CD4-positive, alpha-beta T cell treated with Interleukin-17A for 4 hours (primary cell): Measurements from ENCODE around the gene SIK1.
"Not testable (repeated sequence)": the region's sequence is repeated elsewhere in the genome, so short reads cannot be mapped to it uniquely, and the experiment has no call there.

Source experiments
- DNase-seq: peaks from one replicate; pipeline ENCODE4 v3.0.0-alpha.2; 2020; ENCODE audit warnings: mixed read lengths

SIK1 gene

DNA sequence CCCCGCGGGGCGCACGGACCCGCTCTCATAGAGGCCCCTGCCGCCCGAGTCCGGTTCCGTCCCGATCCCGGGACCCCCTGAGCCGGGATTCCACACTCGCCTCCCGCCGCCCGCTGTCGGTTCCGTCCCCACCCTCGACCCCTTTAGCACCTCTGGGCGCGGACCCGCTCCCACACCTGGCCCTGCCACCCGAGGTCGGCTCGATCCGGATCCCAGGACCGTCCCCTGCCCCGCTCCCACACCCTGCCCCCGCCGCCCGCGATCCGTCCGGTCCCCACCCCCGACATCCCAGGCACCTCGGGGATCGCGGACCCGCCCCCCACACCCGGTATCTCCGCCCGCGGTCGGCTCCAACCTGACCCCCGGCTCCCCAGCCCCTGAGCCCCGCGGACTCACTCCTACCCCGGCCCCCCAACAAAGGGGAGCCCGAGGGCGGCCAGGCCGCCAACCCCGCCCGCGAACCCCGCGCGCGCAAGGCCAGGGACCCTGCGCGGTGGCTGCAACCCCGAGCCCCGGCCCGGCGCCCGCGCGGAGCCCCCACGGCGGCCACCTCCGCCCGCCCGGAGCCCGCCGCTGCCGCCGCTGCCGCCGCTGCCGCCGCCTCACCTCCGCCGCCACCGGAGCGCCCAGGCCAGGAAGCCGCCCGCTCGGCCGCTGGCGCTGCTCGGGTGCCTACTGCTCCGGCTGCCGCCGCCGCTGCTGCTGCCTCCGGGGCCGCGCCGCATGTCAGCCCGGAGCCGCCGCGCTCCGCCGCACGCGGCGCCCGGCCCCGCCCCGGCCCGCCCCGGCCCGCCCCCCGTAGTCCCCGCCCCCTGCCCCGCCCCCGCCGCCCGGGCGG, at the start of gene SIK1:
Gene SIK1, minus strand, starts transcription at position 728 of the 838 bp plus-strand sequence. CDS start 953 bp downstream, outside the sequence.
- not testable (repeated sequence) for DNase-seq

DNA sequence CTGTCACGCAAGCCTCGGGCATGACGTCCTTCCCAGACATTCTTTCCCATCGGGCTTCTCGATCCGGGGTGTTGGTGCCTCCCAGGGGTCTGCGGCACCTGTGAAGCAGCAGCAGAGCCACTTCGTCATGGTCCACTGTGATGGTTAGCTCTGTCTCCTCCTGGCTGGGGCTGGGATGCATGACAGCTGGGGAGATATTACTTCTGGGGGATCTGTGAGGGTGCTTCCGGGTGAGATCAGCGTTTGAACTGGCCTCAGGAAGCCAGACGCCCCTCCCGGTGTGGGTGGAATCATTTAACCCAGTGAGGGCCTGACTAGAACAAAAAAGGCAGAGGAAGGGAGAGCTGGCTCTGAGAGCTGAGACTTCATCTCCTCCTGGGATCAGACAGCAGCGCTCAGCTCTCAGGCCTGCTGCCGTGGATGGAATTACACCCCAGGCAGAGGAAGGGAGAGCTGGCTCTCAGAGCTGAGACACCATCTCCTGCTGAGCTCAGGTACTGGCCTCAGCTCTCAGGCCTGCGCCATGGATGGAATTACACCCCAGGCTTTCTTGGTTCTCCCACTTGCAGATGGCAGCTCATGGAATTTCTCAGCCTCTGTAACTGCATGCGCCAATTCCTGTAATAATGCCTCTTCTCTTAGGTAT, 44.8 kb upstream of the SIK1 start:
- not testable (repeated sequence) for DNase-seq

DNA sequence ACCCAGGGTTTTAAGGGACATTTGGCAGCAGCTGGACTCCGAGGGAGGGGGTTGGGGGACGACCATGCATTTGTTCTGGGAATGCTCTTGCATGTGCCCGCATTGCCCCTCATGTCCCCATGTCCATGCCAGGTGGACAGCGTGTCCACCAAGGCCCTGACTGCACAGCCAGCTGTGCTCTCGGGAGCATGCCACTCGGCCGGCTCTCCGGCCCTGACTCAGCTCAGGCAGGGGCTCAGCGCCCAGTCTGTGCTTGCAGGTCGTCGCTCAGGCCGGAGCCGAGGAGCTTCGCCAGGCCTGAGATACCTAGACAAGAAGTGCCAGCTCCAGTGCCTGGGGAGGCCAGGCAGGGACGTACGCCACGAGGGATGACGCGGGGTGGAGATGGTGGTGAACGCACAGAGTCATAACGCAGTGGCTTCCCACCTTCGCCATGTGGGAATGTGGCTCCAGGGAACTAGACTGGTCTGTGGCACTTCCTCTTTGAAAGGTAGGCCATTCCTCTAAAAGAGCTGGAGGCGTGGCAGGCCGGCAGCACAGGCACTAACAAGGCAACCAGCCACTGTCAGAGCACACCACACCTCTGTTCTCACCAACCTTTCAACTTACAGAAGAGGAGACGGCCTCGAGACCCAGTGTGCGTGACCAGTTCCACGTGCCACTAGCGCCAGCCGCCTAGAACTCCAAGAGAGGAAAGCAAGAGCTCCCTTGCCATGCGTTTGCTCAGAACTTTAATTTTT, 43.0 kb upstream of the SIK1 start:
- not testable (repeated sequence) for DNase-seq

DNA sequence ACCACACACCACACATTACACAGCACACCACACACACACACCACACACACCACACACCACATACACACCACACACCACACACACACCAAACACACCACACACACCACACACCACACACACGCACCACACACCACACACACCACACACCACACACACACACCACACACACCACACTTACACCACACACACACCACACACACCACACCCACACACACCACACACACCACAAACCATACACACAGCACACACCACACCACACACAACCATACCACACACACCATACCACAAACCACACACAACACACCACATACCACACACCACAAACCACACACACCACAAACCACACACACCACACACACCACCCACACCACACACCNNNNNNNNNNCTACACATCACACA, 40.9 kb upstream of the SIK1 start:
- DNase-seq: no peak

DNA sequence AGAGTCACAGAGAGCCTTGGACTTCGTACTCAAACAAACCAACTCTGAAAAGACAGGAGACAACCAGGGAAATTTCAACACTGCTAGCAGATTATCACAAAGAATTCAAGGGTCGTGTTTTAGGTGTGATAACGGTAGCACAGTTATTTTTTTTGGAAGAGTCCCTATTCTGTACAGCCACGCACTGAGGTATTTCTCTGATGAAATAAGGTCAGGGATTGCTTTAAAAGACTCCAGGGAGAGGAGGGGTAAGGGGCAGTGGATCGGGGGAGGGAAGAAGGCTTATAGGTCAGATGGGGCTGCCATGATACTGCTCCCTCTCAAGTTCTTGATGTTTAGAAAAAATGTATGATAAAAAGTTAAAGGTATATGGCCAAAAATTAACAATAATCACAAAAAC, 38.2 kb upstream of the SIK1 start:
- DNase-seq: not testable (repeated sequence)

DNA sequence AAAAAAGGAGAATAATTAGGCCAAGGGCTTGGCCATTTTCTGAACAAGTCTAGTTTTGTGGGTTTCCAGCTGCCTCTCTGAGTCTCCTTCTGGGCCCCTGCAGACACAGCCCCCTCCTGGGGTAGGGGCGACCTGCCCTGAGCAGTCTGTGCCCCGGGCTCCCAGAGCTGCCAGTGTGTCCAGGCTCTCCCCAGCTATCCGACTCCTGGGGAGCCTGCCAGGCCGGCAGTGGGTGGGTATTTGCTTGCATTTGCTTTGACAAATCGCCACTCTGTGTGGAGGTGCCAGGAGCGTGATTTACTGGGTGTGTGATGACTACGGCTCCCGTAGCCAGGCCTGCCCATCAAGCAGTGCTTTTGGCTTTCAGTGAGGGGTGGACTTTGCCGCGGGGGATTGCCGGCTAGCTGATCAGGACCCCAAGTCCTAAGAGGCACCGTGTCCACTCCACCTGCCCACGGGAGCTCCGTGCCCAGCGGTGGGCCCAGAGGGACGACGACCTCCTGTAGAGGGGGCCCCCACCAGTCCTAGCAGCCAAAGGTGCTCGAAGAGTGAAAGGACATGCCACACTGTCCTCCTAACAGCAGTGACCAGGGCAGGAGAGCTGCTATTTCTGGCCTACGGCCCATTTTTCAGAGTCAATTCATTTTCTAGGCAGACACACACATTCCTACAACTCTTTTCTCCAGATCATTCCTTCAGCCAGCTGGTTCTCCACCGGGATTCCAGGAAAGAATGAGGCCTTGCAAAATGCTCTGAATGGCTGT, 36.7 kb upstream of the SIK1 start:
- not testable (repeated sequence) for DNase-seq

DNA sequence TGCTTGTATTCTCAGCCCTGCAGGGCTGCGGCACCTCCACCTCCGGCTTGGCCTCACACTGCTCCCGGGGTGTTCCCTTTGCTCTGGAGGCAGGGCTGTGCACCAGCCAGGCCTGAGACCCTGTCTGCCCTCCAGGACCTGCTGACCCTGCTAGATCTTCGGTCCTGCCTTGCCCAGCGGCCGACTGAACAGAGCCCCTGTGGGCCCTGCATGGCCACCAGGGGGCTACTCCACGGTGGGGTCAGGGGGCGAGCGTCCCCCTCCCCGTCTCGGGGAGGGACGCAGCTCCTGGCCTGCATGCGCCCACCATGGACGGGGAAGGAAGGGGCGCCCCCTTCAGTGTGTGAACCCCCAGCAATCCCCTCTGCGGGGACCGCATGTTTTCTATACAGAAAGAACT, 36.0 kb upstream of the SIK1 start:
- not testable (repeated sequence) for DNase-seq

DNA sequence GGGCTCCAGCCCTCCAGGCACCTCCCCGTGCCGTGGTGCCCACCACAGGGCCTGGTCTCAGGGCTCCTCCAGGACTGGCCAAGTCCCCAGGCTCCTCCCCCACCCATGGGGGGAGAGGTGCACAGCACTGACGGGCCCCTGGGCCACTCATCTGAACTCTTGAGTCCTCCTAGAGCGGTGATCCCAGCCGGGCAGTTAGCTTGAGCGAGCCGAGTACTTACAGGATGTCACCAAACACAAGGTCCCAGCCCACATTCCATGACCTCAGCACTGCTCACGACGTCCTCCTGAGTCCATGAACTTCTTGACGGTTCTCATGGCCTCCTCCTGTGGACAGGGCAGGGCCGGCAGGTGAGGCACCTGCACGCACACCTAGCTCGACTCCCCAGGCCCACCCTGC, 33.5 kb upstream of the SIK1 start:
- not testable (repeated sequence) for DNase-seq

GRCh38 chr21:43458995-43459394, 32.1 kb upstream of the SIK1 start:
- DNase-seq: not testable (repeated sequence)

DNA sequence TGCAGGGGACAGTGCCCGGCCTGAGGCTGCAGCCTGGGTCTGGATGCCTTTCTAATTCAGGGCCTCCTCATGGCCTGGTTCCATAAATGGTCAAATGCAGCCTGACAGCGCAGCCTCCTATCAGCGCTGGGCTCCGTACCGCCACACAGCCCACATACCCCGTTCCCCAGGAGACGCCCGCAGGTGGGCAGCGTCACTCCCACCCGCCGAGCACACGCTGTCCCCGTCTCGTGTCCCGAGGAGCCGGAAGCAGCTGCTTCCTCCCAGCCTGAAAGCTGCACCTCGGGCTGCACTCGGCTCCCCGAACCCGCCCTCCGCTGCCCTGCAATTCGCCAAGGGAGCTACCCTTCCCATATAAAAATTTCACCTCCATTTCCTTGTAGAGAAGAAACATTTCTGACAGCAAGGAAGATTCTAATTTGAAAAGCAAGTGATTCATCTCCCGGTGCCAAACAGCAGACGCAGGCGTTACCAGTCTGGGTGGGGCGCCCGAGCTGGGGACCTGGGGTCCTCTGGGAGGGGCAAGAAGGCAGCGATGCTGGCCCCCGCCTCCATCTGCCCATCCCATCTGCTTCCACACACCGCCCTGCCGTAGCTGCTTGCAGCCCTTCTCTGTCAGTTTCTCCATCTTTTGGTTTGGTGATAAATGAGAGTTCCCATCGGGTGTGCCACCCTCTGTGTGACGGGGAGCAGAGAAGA, 29.8 kb upstream of the SIK1 start:
- DNase-seq: not testable (repeated sequence)

DNA sequence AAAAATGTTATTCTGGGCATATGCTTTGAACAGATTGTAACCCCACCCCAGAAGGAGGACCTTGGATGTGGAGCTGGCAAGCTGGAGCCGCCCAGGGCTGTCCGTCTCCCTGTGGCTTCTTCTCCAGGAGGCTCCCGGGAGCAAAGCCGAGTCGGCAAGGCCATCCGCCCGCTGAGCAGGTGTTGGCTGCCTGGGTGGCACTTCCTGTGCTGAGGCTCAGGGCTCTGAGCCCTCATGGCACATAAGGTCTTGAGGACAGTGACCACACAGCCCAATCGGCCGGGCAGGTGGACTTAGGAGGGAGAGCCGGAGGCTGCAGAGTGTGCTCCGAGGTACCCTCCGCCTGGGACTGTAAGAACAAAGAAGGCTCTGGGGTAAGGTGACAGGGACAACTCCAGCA, 28.8 kb upstream of the SIK1 start:
- not testable (repeated sequence) for DNase-seq

DNA sequence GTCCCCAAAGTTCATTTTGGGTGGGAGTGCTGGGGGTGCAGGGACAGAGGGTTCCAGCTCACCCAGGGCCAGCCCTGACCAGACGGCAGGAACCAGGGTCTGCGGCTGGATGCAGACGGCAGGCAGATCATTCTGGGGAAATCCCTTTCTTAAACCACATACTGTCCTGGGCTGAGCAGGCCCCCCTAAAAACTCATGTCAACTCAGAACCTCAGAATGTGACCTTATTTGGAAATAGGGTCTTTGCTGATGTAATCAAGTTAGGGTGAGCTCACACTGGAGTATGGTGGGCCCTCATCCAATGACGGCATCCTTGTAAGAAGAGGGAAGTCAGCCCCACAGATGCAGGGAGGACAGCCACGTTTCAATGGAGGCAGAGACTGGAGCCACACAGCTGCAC, 27.2 kb upstream of the SIK1 start:
- DNase-seq: not testable (repeated sequence)

DNA sequence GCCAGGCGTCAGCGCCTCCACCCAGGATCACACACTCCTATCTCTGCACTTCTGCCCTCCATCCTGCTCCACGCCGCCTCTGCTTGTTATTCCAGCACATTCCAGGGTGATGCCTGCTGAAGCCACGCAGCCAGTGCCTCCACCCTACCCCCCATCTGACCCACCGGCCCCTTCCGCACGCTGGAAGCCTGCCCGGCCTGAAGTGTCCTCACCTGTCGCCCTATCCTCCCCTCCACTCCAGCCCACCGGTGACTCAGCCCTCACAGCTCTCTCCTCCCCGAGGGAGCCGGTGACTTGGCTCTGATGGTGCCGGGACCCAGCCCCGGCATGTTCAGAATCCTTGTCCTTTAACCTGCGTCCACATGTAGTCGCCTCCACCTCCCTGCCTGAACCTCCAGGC, 24.9 kb upstream of the SIK1 start:
- not testable (repeated sequence) for DNase-seq

DNA sequence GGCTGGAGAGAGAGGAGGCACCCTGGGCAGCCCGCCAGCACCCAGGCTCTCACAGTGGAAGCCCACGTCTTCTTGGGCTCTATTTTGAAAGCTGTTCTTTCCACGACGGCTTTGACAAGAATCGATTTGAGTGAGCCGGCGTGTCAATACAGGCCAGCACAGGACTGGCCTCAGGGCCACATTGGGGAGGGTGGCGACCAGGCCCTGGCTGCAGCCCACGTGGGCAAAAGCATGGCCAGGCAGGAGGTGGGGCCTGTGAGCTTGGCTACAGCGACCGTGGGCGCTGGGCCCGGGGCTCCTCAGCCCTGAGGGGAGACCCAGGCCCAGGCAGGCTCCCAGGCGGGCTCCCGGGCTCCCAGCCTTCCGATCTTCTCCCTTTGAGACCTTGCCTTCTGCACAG, 23.4 kb upstream of the SIK1 start:
- not testable (repeated sequence) for DNase-seq

- DNase-seq: not testable (repeated sequence)
These were observed 20.5 kb upstream of the SIK1 start for GRCh38 chr21:43447353-43447977.

DNA sequence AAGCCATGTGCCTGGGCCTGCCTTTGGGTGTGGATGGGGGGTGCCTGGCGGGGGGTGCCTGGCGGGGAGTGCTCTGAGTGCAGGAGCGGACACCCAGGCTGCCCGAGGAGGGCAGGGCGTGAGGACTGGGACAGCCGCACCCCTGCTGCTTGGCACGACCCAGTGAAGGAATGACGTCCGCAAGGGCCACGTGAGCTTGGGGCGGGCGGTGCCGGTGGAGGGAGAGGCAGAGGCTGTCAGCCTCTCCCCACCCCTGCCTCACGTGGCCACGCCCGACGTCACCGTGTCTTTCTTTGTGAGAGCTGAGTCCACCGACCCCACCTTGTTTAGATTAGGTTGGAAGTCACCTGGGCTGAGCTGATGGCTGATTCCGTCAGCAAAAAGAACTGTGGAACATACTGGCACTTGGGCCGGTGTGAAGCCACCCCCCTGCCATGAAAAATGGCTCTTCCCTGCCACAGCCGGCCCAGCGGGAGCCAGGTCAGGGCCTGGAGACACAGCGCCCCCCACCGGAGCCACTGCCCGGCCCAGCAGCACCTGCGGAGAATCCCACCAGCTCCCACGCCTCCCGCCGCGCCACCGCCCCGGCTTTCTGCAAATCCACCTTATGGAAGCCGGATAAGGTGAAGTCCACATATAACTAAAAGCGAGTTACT, 19.5 kb upstream of the SIK1 start:
- not testable (repeated sequence) for DNase-seq

- not testable (repeated sequence) for DNase-seq
These were observed 17.6 kb upstream of the SIK1 start for GRCh38 chr21:43444524-43444923.

DNA sequence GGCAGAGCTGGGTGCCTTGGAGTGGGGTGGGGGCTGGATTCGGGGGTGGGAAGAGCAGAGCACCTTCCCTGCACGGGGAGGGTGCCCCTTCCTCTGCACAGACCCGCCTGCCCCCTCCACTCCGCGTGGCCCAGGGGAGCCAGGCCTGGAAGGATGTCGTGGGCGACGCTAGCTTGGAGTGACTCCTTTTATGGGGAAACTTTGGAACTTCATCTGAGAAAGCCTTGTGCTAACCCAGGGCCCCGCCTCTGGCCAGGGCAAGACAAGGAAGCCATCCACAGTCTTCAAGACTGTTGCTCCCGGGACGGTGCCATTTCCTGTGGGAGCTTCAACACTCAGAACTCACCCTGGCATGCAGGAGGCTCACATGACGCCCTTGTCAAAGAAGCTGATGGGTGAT, 15.6 kb upstream of the SIK1 start:
- not testable (repeated sequence) for DNase-seq

- DNase-seq: not testable (repeated sequence)
These were observed 14.2 kb upstream of the SIK1 start for GRCh38 chr21:43440835-43441727.
